Astrocyte (in vitro differentiated cells and primary cell): ENCODE results near the gene LMLN.

ENCODE experiments used
- EZH2 ChIP-seq: IDR thresholded peaks from 2 replicates; pipeline ENCODE4 v1.6.1; 2012; ENCODE audit warnings: mild to moderate bottlenecking, low read length, inconsistent platforms; ENCODE audit not compliant: insufficient read depth
- TF ChIP-seq, protein P1 (sequence below): IDR thresholded peaks from 2 replicates; pipeline ENCODE4 v1.5.1; 2011; ENCODE audit warnings: low read depth, mild to moderate bottlenecking, inconsistent platforms, low read length, moderate library complexity; ENCODE audit not compliant: insufficient read depth

DNA sequence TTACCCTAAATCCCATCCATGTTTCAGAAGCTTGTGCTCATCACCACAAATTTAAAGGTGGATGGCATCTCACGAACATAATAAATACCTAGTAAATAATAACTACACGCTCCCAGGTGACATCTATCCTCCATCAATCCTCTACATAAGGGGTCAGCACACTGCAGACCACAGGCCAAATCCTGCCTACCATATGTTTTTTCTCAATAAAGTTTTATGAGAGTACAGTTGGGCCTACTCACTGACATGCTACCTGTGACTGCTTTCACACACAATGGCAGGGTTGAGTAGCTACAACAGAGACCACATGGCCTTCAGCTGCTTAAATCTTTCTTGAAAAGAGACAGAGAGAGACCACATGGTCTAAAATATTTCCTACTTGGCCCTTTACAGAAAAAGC, 105.9 kb downstream of the LMLN start:
- TF ChIP-seq, protein P1, sequence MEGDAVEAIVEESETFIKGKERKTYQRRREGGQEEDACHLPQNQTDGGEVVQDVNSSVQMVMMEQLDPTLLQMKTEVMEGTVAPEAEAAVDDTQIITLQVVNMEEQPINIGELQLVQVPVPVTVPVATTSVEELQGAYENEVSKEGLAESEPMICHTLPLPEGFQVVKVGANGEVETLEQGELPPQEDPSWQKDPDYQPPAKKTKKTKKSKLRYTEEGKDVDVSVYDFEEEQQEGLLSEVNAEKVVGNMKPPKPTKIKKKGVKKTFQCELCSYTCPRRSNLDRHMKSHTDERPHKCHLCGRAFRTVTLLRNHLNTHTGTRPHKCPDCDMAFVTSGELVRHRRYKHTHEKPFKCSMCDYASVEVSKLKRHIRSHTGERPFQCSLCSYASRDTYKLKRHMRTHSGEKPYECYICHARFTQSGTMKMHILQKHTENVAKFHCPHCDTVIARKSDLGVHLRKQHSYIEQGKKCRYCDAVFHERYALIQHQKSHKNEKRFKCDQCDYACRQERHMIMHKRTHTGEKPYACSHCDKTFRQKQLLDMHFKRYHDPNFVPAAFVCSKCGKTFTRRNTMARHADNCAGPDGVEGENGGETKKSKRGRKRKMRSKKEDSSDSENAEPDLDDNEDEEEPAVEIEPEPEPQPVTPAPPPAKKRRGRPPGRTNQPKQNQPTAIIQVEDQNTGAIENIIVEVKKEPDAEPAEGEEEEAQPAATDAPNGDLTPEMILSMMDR, result no peak
- no peak for TF ChIP-seq EZH2
